Keratinocyte (primary cell): ENCODE results near the gene IKZF1. TPM values are rescaled to one million over a fixed set of nuclear protein-coding genes. Genes with fewer than 3 reads are reported as not detected.

Experiments used
- DNase-seq: peaks from one replicate; pipeline ENCODE4 v3.0.0-alpha.2; 2011; ENCODE audit warnings: low read depth, missing footprints, low spot score
- FAIRE-seq: peaks from 2 replicates; lab custom pipeline; 2011; peaks lifted over from hg19 to GRCh38; lab: Jason Lieb, UNC
- H2AFZ ChIP-seq: 2 replicates; pipeline ENCODE4 v1.6.0; 2012; ENCODE audit warnings: low read length, control low read depth, inconsistent platforms; ENCODE audit not compliant: control insufficient read depth
- H3K27ac ChIP-seq: 2 replicates; pipeline ENCODE4 v1.5.1; 2011; ENCODE audit warnings: low read length; ENCODE audit not compliant: control insufficient read depth, insufficient read depth
- H3K27me3 ChIP-seq: 3 replicates; pipeline ENCODE4 v1.6.0; 2011; ENCODE audit warnings: low read length; ENCODE audit not compliant: control insufficient read depth, insufficient read depth; ENCODE audit errors: extremely low read depth
- H3K36me3 ChIP-seq, 2 experiments: 2 replicates in 1 of 2; 3 replicates in 1 of 2; pipeline ENCODE4 v1.5.1; 2011; ENCODE audit warnings: low read length in 2 of 2, mild to moderate bottlenecking in 1 of 2; ENCODE audit not compliant: control insufficient read depth in 2 of 2, insufficient read depth in 2 of 2; ENCODE audit errors: extremely low read depth in 1 of 2
- H3K4me1 ChIP-seq: 3 replicates; pipeline ENCODE4 v1.5.1; 2011; ENCODE audit warnings: low read length; ENCODE audit not compliant: control insufficient read depth, insufficient read depth; ENCODE audit errors: extremely low read depth
- H3K4me2 ChIP-seq: 3 replicates; pipeline ENCODE4 v1.6.0; 2011; ENCODE audit warnings: low read depth, low read length; ENCODE audit not compliant: control insufficient read depth, insufficient read depth; ENCODE audit errors: extremely low read depth
- H3K4me3 ChIP-seq, 3 experiments: fragments of 200-600 bp in 1 of 3; sonication (generic) in 1 of 3; 2 replicates in 2 of 3; 3 replicates in 1 of 3; pipeline ENCODE4 v1.5.1; 2011 to 2016; ENCODE audit warnings: low read length in 3 of 3, mild to moderate bottlenecking in 3 of 3, control low read depth in 2 of 3, inconsistent platforms in 1 of 3, low read depth in 1 of 3, mixed read lengths in 1 of 3, mixed run types in 1 of 3, moderate library complexity in 1 of 3; ENCODE audit not compliant: control insufficient read depth in 2 of 3, insufficient read depth in 2 of 3; ENCODE audit errors: extremely low read depth in 1 of 3
- H3K79me2 ChIP-seq: 2 replicates; pipeline ENCODE4 v1.6.0; 2012; ENCODE audit warnings: low read length; ENCODE audit not compliant: control insufficient read depth, insufficient read depth
- H3K9ac ChIP-seq: 3 replicates; pipeline ENCODE4 v1.6.0; 2011; ENCODE audit warnings: low read length; ENCODE audit not compliant: control insufficient read depth, insufficient read depth; ENCODE audit errors: extremely low read depth
- H3K9me1 ChIP-seq: 3 replicates; pipeline ENCODE4 v1.6.0; 2011; ENCODE audit warnings: low read length; ENCODE audit not compliant: control insufficient read depth, insufficient read depth; ENCODE audit errors: extremely low read depth
- H3K9me3 ChIP-seq: 2 replicates; pipeline ENCODE4 v1.5.1; 2012; ENCODE audit warnings: low read depth, low read length; ENCODE audit not compliant: control insufficient read depth
- H4K20me1 ChIP-seq: 3 replicates; pipeline ENCODE4 v1.6.0; 2011; ENCODE audit warnings: low read length; ENCODE audit not compliant: control insufficient read depth, insufficient read depth; ENCODE audit errors: extremely low read depth
- EZH2 ChIP-seq: IDR thresholded peaks from one replicate; pipeline ENCODE4 v1.6.1; 2012; ENCODE audit warnings: inconsistent platforms, mild to moderate bottlenecking, low read length, moderate library complexity
- dilution Hi-C: fragments of 300-500 bp; cut with MboI; formaldehyde crosslinking; loops from one replicate; pipeline ENCODE4 v1.7.0; 2020; ENCODE audit warnings: low sequenced_read_pairs; ENCODE audit not compliant: extremely low pct_ligation_motif_present
- polyA plus RNA-seq, 5 experiments: library from polyadenylated mRNA; depleted of rRNA in 3 of 5; stranded (reverse) in 3 of 5; stranded (forward) in 1 of 5; unstranded in 1 of 5; fragments of >200 nt; gene quantifications; 1 replicate in 1 of 5; 2 replicates in 3 of 5; 3 replicates in 1 of 5; pipeline versions ENCODE4 v1.2.1 to v1.2.3, GENCODE V29; 2011 to 2012; ENCODE audit warnings: missing spikeins in 2 of 5, low read depth in 1 of 5, low replicate concordance in 1 of 5
- TF ChIP-seq, protein P1 (sequence below), 3 experiments: IDR thresholded peaks in 1 of 3; conservative IDR thresholded peaks in 1 of 3; optimal IDR thresholded peaks in 1 of 3; 2 replicates in 2 of 3; 3 replicates in 1 of 3; pipeline versions ENCODE3 to v1.5.1; 2011; ENCODE audit warnings: low read length in 3 of 3, mild to moderate bottlenecking in 3 of 3, moderate library complexity in 2 of 3, control low read depth in 1 of 3, inconsistent platforms in 1 of 3; ENCODE audit not compliant: insufficient read depth in 2 of 3; ENCODE audit errors: extremely low read depth in 1 of 3

The IKZF1 gene
- polyA plus RNA-seq, 1 donor (not counting 4 experiments of a cell fraction or from before 2014, with no cell fraction given): not detected

DNA sequence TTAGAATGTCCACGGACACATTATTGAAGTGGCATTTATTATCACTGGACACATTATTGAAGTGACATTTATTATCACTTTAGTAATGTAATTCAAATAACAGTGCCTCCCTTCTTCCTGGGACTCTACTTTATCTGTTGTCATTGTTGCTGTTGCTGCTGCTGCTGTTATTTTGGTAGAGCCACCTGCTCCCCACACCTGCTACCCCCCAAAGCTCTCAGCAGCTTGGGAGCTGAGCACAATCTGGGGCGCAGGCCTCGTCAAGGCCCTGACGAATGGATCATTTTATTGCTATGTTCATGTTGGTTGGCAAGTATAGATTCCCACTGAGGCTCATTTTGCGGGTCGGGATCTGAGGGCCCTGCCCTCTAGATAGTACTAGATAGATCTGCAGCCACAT, 120.8 kb downstream of the IKZF1 start:
- Histone ChIP-seq H3K4me3 (no peak overlapping the region), H2AFZ (no peak overlapping the region), H3K36me3 (no peaks in the 10 kb centered on the region), H3K4me1 (no peaks in the 10 kb centered on the region), H4K20me1 (no peaks in the 10 kb centered on the region), H3K9me3 (no peaks in the 10 kb centered on the region), H3K27me3 (no peaks in the 10 kb centered on the region), H3K9ac (no peak overlapping the region), H3K27ac (no peak overlapping the region), H3K4me2 (no peak overlapping the region), H3K79me2 (no peaks in the 10 kb centered on the region), H3K9me1 (no peaks in the 10 kb centered on the region)
- dilution Hi-C loops: no loop called here
- FAIRE-seq: no peak
- DNase-seq: no peak
- TF ChIP-seq, protein P1, sequence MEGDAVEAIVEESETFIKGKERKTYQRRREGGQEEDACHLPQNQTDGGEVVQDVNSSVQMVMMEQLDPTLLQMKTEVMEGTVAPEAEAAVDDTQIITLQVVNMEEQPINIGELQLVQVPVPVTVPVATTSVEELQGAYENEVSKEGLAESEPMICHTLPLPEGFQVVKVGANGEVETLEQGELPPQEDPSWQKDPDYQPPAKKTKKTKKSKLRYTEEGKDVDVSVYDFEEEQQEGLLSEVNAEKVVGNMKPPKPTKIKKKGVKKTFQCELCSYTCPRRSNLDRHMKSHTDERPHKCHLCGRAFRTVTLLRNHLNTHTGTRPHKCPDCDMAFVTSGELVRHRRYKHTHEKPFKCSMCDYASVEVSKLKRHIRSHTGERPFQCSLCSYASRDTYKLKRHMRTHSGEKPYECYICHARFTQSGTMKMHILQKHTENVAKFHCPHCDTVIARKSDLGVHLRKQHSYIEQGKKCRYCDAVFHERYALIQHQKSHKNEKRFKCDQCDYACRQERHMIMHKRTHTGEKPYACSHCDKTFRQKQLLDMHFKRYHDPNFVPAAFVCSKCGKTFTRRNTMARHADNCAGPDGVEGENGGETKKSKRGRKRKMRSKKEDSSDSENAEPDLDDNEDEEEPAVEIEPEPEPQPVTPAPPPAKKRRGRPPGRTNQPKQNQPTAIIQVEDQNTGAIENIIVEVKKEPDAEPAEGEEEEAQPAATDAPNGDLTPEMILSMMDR (optimal IDR thresholded peaks at IDR 0.05 in 1 of 3, IDR thresholded peaks at IDR 0.05 in 1 of 3, conservative IDR thresholded peaks at IDR 0.05 in 1 of 3; ENCODE audit: extremely low read depth in 1 of 3, insufficient read depth in 2 of 3, low read length in 3 of 3): no peak
- no peak for TF ChIP-seq EZH2

DNA sequence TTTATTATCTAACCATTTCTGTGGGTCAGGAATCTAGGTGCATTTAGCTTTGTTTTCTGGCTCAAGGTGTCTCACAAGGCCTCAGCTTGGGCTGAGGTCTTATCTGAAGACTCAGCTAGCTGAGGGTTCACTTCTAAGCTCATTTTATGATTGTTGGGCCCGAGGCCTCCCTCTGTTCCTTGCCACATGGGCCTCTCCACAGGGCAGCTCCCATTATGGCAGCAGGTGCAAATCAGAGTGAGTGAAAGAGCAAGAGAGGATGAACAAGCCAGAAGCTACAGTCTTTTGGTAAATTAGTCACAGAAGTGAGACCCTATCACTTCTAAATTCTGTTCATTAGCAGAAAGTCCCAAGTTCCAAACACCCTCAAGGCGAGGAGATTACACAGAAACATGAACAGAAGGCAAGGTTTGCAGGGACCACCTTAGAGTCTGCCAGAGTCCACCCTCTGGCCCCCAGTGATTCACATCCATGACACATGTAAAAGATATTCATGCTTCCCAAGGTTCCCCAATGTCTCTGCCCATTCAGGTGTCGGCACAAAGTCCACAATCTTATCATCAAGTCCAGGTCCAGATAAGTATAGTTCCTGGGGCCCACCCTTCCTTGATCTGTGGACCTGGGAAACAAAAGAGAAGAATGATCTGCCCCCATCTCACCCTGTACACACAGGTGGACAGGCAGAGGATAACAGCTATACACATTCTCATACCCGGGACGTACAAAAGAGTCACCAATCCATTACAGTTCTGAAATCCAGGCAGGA, 121.9 kb downstream of the IKZF1 start:
- dilution Hi-C loops: no loop called here
- DNase-seq: no peak
- H4K20me1 ChIP-seq: no peaks in the 10 kb centered on the region

More for the DNA sequence above, 121.9 kb downstream of the IKZF1 start:
- no peak overlapping the region for H3K27ac ChIP-seq
- no peaks in the 10 kb centered on the region for H3K4me1 ChIP-seq
- H2AFZ ChIP-seq: no peak overlapping the region
- H3K9me3 ChIP-seq: no peaks in the 10 kb centered on the region
- no peaks in the 10 kb centered on the region for H3K79me2 ChIP-seq
- no peak for FAIRE-seq
- no peaks in the 10 kb centered on the region for H3K9me1 ChIP-seq
- no peak overlapping the region for H3K4me2 ChIP-seq
- no peaks in the 10 kb centered on the region for H3K27me3 ChIP-seq
- H3K9ac ChIP-seq: no peak overlapping the region
- no peak for TF ChIP-seq EZH2
- TF ChIP-seq, protein P1 (optimal IDR thresholded peaks at IDR 0.05 in 1 of 3, IDR thresholded peaks at IDR 0.05 in 1 of 3, conservative IDR thresholded peaks at IDR 0.05 in 1 of 3; ENCODE audit: extremely low read depth in 1 of 3, insufficient read depth in 2 of 3, low read length in 3 of 3): no peak
- H3K4me3 ChIP-seq: no peak overlapping the region
- no peaks in the 10 kb centered on the region for H3K36me3 ChIP-seq
